Activated effector memory CD4-positive, alpha-beta T cell treated with Interleukin-2 at 50 U/mL for 16 hours (primary cell): ENCODE measurements around the gene SPSB1.
"Not testable (repeated sequence)": the region's sequence is repeated elsewhere in the genome, so short reads cannot be mapped to it uniquely, and the experiment has no call there.

Experiments used
- DNase-seq: peaks from one replicate; pipeline ENCODE4 v3.0.0-alpha.2; 2020

The SPSB1 gene

GRCh38 chr1:9369964-9370788 is 77.5 kb downstream of the SPSB1 start:
- DNase-seq = no peak

GRCh38 chr1:9371391-9371935 is 78.8 kb downstream of the SPSB1 start:
- DNase-seq = no peak

GRCh38 chr1:9371951-9372350 is 79.3 kb downstream of the SPSB1 start:
- no peak for DNase-seq

GRCh38 chr1:9373619-9374018 is 80.9 kb downstream of the SPSB1 start:
- no peak for DNase-seq

GRCh38 chr1:9374748-9375341 is 82.2 kb downstream of the SPSB1 start:
- no peak for DNase-seq

DNA sequence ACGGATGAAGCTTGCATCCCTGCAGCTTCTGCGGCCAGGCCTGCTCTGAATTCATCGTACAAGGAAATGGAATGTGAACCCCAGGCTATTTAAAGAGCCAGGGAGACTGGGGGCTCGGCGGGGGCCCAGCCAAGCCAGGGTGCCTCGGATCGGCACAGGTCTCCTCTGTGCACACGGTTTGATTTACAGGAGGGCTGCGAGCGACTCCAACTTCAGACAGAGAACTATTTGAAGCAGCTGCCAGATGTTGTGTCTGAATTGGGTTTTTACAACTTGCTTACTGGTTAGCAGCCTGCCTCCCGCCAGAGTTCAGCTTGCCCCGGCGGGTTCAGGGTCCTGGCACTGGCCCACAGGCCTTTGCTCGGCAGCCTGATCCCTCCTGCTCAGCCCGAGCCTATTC is 83.2 kb downstream of the SPSB1 start:
- no peak for DNase-seq

- no peak for DNase-seq
Observed at GRCh38 chr1:9376430-9376829, 83.7 kb downstream of the SPSB1 start.

- no peak for DNase-seq
Observed at GRCh38 chr1:9376886-9377333, 84.2 kb downstream of the SPSB1 start.

DNA sequence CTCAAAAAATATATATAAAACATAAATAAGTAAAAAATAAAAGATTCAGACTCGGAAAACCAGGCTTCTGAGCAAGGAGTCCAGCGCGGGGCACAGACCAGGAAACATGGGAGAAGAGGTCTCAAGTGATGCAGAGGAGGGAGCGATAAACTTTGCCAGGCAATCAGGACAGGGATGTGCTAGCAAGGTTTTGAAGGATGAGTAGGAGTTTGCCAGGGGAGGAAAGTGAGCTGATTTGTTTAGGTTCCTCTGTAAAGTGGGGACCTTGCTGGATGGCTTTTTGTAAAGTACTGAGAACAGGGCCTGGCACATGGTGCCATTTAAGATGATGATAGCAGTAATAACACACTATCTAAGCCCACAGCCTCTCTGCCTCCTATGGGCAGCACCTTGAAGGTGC is 86.1 kb downstream of the SPSB1 start:
- no peak for DNase-seq

DNA sequence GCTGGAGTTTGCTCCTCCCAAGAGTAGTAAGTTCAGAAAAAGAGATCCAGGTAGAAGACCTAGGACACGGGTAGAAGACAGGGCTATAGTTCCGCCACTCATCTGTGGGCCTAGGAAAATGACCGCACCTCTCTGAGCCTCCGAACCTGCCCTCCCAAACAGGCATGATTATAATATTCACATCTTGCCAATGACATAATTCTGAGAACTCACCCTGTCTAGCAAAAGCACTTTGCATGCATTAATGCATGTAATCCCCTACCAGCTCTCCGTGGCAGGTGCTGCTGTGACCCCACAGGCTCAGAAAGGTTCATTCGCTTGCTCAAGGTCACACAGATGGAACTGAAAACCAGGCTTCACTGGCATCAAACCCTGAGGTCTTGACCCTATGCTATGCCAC is 88.0 kb downstream of the SPSB1 start:
- no peak for DNase-seq

DNA sequence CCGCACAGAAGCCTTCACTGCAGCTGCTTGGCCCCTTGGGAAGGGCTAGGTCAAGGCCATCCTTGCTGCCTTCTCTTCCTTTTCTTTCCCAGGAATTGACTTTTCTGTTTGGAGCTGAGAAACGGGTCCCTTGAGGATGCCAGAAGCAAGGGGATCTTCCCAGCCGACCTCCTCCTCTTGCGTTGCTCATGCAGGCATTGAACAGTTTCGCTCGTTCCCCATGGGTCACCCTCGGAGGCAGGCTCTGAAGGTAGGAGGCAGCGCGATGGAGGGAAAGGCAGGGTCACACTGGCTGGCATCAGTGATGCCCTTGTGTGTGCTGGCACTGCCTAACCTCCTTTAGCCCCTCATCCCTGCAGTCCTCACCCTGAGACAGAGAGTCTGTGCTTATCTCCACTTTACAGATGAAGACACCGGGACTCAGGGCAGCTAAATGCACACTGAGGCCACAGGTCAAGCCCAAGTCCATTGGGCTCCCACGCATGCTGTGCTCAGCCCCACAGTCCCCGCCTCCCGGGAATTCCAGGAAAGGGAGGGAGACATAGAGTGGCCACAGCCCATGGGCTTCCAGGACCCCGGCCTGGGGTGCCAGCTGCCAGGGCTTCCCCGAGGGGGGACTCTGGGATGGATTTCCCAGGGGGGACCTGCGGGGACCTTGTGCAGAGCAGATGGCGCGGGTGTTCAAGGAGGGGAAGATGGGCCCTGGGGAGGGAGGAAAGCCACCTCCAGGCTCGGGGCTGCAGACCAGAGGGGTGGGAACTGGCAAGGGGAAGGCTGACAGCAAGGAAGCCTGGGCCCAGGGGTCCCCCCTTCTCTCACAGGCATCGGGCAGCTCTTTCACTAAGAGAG is 90.2 kb downstream of the SPSB1 start:
- no peak for DNase-seq

DNA sequence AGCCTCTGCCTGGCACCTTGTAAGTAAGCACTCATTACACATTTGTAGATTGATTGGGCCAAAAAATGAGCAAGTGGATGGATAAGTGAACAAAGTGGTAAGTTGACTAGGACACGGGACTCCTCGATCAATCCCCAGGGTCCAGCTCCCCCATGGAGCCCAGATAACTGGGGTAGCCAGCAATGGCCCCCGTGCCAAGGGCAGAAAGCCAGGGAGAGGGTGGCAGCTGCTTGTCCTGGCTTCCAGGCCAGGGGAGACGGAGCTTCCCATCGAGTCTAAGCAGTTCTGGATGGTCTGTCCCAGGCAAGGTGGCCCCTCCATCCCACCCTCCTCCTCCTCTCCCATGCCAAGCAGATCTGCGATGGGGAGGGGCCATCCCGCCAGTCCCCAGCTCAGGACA is 91.4 kb downstream of the SPSB1 start:
- DNase-seq = no peak

GRCh38 chr1:9384751-9385245 is 92.1 kb downstream of the SPSB1 start:
- DNase-seq = no peak

GRCh38 chr1:9385392-9385791 is 92.7 kb downstream of the SPSB1 start:
- DNase-seq = not testable (repeated sequence)

DNA sequence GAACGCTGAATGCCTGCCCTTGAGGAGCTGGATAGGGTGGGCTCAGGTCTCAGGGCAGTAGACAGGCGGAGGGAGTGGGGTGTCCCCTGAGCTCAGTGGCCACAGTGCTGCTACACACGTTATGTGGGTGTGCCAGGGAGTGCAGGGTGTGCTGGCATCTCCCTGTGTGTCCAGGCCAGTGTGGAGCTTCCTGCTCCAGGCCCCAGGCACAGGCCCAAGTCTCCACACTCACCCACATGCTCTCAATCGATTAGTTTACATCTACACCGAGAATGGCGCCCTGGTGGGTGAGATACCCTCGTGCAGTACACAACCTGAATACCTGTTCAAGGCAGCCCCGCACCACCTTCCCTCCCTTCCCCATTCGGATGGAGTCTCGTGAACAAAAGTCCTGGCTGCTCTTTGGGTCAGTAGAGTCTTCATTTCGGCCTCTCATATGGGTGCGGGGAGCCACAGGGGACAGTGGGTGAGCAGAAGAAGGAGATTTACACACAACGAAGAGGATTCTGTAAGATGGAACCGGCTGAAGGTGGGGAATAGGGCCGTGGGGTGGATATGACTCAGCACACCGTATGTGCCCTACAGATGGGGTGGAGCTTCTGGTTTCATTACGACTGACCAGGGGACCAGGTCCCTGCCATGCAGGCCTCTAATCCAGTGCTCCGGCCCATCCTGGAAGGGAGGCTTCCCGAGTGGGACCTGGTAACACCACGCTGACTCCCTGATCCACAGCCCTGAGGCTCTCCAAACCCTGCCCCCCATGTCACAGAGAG is 93.3 kb downstream of the SPSB1 start:
- DNase-seq = no peak

DNA sequence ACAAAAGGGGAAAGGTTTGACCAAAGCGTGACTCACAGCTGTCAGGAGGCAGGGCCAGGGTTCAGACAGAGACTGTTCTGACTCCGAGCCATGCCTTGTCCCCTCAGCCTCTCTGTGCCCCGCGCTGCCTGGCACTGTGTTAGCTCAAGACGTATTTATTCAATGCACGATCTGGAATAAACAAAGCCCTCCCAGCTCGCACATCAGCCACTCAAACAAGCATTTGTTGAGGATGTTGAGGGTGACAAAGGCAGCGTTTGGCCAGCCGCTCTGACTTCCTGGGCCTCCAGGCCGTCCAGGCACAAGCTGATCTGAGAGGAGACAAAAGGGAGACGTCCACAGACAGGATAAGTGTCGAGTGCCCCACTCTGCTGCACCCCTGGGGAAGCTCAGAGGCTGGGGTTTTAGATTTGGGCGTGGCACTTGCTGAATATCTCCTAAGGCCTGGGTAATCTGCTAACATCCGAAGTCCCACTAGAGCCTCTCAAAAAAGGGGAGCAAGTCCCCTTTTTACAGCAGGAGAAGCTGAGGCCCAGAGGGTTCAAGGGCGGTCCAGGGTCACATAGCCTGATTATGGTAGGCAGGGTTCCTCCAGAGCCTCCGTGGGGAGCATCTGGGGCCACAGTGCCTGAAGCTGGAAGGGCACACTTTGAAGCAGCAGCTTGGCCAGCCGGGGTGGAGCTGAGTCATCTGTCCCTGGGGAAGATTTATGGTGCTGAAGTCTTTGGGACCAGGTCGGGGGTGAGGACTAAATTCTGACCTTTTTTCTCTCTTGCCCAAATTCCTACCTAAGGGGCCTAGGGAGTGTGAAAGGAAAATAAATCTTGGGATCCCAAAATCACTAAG is 95.9 kb downstream of the SPSB1 start:
- no peak for DNase-seq

GRCh38 chr1:9389968-9390367 is 97.3 kb downstream of the SPSB1 start:
- DNase-seq = no peak

DNA sequence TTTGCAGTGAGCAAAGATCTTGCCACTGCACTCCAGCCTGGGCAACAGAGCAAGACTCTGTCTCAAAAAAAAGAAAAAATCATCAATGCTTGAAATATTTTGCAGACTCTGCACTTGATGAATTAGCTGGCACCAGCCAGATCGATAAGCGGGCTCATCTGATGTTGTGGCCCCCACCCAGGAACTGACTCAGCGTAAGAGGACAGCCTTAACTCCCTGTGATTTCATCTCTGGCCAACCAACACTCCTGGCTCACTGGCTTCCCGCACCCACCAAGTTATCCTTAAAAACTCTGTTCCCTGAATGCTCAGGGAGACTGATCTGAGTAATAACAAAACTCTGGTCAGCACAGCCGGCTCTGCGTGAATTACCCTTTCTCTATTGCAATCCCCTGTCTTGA is 98.9 kb downstream of the SPSB1 start:
- no peak for DNase-seq

- DNase-seq = no peak
Observed at GRCh38 chr1:9394010-9394409, 101.3 kb downstream of the SPSB1 start.

DNA sequence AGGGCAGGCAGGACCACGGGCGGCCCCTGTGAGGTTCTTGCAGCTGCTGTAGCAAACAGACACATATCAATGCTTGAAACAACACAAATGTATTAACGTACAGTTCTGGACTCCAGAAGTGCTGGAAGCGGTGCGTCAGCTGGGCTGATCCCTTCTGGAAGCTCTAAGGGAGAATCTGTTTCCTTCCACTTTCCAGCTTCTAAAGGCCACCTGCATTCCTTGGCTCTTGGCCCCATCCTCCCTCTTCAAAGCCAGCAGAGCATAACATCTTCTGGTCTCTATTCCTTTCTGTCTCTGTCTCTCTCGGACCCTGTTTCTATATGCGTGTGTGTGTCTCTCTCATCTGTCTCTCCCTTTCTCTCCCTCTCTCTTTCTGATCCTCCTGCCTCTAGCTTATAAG is 102.3 kb downstream of the SPSB1 start:
- no peak for DNase-seq

DNA sequence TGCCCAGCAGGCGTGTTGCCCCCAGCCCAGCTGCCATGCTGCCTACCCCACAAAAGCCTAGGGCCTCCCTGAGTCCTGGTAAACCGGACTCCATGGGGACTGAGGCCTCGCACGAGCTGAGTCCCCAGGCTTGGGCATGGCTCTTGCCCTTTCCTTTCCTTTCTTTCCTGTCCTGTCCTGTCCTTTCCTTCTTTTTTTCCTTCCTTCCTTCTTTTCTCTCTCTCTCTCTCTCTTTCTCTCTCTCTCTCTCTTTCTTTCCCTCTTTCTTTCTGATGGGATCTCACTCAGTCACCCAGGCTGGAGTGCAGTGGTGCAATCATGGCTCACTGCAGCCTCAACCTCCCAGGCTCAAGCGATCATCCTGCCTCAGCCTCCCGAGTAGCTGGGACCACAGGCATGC is 104.4 kb downstream of the SPSB1 start:
- DNase-seq = no peak
